Muscle layer of colon (tissue), 2 donors: Measurements from ENCODE around the gene KIAA2012.
A peak's percentile ranks its signal among the peaks of the same experiment; 100 is the strongest.

Experiments
- H3K27ac ChIP-seq: one replicate; pipeline ENCODE4 v1.7.0; 2013; ENCODE audit warnings: low read depth, mild to moderate bottlenecking, low read length, moderate library complexity
- H3K27me3 ChIP-seq, 2 donors: one replicate each; pipeline ENCODE4 v1.7.0; 2013; ENCODE audit warnings: low read length in 2 of 2, mild to moderate bottlenecking in 2 of 2; ENCODE audit not compliant: insufficient read depth in 2 of 2, control insufficient read depth in 1 of 2
- H3K36me3 ChIP-seq: one replicate; pipeline ENCODE4 v1.7.0; 2013; ENCODE audit warnings: mild to moderate bottlenecking, low read length; ENCODE audit not compliant: insufficient read depth
- H3K4me1 ChIP-seq: one replicate; pipeline ENCODE4 v1.7.0; 2013; ENCODE audit warnings: mild to moderate bottlenecking, low read length; ENCODE audit not compliant: insufficient read depth
- H3K4me3 ChIP-seq, 2 donors: one replicate each; pipeline ENCODE4 v1.7.0; 2013; ENCODE audit warnings: low read length in 2 of 2, low read depth in 1 of 2, mild to moderate bottlenecking in 1 of 2, moderate library complexity in 1 of 2
- H3K9ac ChIP-seq: one replicate; pipeline ENCODE4 v1.7.0; 2013; ENCODE audit warnings: low read length
- H3K9me3 ChIP-seq: one replicate; pipeline ENCODE4 v1.7.0; 2013; ENCODE audit warnings: mild to moderate bottlenecking, low read length
- donor health status: abdominal sarcoma.
- donor health status: Adenocarcinoma of cecum.

KIAA2012 gene

DNA sequence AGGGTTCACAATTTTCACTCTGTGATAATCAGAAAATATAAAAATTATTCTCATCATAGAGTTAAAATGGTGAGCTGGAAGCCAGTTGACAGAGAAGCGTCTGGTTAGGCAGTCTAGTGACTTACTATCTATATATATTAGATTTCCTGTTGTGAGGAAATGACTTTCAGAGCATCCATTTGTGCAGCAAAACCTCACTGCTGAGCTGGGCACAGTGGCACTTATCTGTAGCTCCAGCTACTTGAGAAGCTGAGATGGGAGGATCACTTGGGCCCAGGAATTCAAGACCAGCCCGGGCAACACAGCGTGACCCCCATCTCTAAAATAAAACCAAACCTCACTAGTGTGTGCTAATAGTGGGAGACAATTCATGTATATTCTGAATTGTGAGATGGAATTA is 7.2 kb upstream of the KIAA2012 start:
- H3K4me1 ChIP-seq = peaks cover 12% of the 10 kb centered on the region
- no peaks in the 10 kb centered on the region for H3K27me3 ChIP-seq
- no peaks in the 10 kb centered on the region for H3K36me3 ChIP-seq
- no peaks in the 10 kb centered on the region for H3K9me3 ChIP-seq
- no peak overlapping the region for H3K4me3 ChIP-seq
- no peak overlapping the region for H3K9ac ChIP-seq
- no peak overlapping the region for H3K27ac ChIP-seq

DNA sequence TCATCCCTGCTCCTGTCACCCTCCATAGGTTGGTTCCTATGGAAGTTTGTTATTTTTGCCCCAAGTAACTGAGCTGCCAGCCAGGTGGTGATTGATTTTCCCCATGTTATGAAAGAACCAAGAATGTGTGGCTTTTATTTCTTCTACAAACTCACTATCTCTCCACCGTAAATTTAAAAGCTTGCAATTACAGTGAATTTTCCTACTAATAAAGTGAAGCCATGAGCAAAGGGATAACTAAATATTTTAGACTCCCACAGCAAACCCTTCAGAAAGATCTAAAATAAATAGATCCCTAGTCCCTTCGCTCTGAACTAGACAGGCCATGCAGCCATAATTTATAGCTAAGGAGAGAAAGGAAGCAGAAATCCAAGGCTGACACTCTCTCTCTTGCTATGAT is 6.2 kb upstream of the KIAA2012 start:
- H3K9me3 ChIP-seq = no peaks in the 10 kb centered on the region
- H3K27ac ChIP-seq = no peak overlapping the region
- no peak overlapping the region for H3K4me3 ChIP-seq
- H3K4me1 ChIP-seq = peaks cover 12% of the 10 kb centered on the region
- H3K9ac ChIP-seq = no peak overlapping the region
- H3K36me3 ChIP-seq = no peaks in the 10 kb centered on the region
- no peaks in the 10 kb centered on the region for H3K27me3 ChIP-seq

GRCh38 chr2:202067589-202067988 is 5.5 kb upstream of the KIAA2012 start:
- Histone ChIP-seq H3K9me3 (no peaks in the 10 kb centered on the region), H3K4me1 (peaks cover 12% of the 10 kb centered on the region), H3K27ac (no peak overlapping the region), H3K27me3 (no peaks in the 10 kb centered on the region), H3K9ac (no peak overlapping the region), H3K4me3 (no peak overlapping the region), H3K36me3 (no peaks in the 10 kb centered on the region)

DNA sequence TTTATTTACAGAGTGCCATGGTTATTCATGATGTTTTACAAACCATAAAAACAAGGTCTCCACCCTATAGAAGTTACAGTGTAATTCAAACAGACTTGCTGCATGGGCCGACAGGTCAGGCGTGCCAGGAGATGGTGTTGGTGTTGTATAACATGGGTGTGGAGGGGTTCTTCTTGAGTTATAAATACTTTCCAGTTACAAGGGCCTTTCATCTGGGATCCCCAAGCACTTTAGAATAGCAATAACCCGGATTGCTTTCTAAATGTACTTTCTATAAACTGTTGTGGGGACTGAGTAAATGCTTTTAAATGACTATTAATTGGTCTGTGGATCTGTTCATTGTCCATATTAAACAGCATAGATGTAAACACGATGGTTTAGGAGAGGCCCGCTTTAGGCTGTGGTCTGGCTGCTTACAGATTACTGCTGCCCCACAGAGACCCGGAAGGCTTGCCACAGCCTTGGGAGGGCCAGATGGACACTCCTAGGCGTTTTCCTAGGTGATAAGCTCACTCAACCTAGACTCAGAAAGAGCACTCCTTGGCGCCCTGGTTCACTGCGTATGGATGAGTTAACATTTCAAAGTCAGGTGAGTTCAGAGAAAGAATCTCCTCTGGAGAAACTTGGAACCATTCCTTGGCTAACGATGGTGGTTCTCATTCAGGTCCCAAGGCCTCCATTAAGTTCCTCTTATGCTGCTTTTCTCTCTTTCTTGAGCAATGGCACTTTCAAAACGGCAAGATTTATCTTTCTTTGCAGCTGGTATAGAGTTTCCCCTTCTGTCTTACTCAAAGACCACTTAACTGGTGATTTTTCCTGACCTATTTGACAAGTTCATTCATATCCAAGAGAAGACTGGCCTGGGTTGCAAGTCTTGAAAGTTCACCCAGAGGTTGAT is 3.6 kb upstream of the KIAA2012 start:
- H3K9me3 ChIP-seq = no peaks in the 10 kb centered on the region
- no peak overlapping the region for H3K27ac ChIP-seq
- H3K36me3 ChIP-seq = no peaks in the 10 kb centered on the region
- H3K9ac ChIP-seq = no peak overlapping the region
- no peak overlapping the region for H3K4me3 ChIP-seq
- H3K4me1 ChIP-seq = peaks cover 7% of the 10 kb centered on the region
- H3K27me3 ChIP-seq = no peaks in the 10 kb centered on the region

DNA sequence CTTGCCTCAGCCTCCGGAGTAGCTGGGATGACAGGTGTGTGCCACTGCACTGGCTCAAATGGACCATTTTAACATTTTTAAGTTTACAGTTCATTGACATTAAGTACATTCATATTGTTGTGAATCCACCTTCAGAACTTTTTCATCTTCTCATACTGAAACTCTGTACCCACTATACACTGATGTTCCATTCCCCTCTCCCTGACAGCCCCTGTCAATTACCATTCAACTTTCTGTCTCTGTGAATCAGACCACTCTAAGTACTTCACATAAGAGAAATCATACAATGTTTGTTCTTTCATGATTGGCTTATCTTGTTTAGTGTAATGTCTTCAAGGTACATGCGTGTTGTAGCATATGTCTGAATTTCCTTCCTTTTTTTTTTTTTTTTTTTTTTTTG is 1.9 kb upstream of the KIAA2012 start:
- Histone ChIP-seq H3K36me3 (no peaks in the 10 kb centered on the region), H3K9me3 (no peaks in the 10 kb centered on the region), H3K4me3 (no peak overlapping the region), H3K9ac (no peak overlapping the region), H3K27me3 (no peaks in the 10 kb centered on the region), H3K4me1 (no peaks in the 10 kb centered on the region), H3K27ac (no peak overlapping the region)

- H3K9ac ChIP-seq = no peak overlapping the region
- H3K4me3 ChIP-seq = no peak overlapping the region
- H3K27ac ChIP-seq = no peak overlapping the region
- H3K36me3 ChIP-seq = no peaks in the 10 kb centered on the region
- H3K27me3 ChIP-seq = no peaks in the 10 kb centered on the region
- H3K9me3 ChIP-seq = no peaks in the 10 kb centered on the region
- H3K4me1 ChIP-seq = no peaks in the 10 kb centered on the region
Measured at GRCh38 chr2:202072226-202072625, 829 bp upstream of the KIAA2012 start.

DNA sequence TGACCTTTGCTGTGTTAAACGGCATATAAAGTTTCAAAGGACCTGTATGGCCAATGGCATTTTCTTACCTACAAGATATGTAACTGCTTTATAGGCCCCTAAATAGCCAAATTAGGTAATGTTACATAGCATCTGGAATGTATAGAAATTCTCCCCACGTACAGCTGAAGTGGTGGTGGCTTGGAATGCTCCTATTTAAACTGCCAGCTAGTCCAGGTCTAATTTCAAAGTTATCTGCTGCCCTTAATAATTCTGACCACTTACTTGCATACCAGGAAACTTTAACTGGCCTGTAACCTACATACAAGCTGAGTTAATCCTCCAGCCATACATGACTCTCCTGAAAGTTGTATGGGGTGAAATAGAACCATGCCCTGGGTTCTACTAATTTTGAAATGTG is 1.3 kb downstream of the KIAA2012 start:
- H3K4me3 ChIP-seq = no peak overlapping the region
- no peaks in the 10 kb centered on the region for H3K36me3 ChIP-seq
- H3K4me1 ChIP-seq = no peaks in the 10 kb centered on the region
- no peaks in the 10 kb centered on the region for H3K9me3 ChIP-seq
- H3K27me3 ChIP-seq = no peaks in the 10 kb centered on the region
- no peak overlapping the region for H3K27ac ChIP-seq
- H3K9ac ChIP-seq = no peak overlapping the region

- no peaks in the 10 kb centered on the region for H3K36me3 ChIP-seq
- peaks cover 4% of the 10 kb centered on the region for H3K4me1 ChIP-seq
- no peak overlapping the region for H3K9ac ChIP-seq
- no peaks in the 10 kb centered on the region for H3K9me3 ChIP-seq
- H3K27ac ChIP-seq = no peak overlapping the region
- no peak overlapping the region for H3K4me3 ChIP-seq
- H3K27me3 ChIP-seq = no peaks in the 10 kb centered on the region
Measured at GRCh38 chr2:202079310-202079709, 6.3 kb downstream of the KIAA2012 start.

GRCh38 chr2:202084265-202084664 is 11.2 kb downstream of the KIAA2012 start:
- no peaks in the 10 kb centered on the region for H3K9me3 ChIP-seq
- H3K36me3 ChIP-seq = no peaks in the 10 kb centered on the region
- no peak overlapping the region for H3K4me3 ChIP-seq
- H3K27ac ChIP-seq = no peak overlapping the region
- peaks cover 16% of the 10 kb centered on the region for H3K4me1 ChIP-seq
- H3K9ac ChIP-seq = no peak overlapping the region
- H3K27me3 ChIP-seq = no peaks in the 10 kb centered on the region

- Histone ChIP-seq H3K9ac (no peak overlapping the region), H3K9me3 (no peaks in the 10 kb centered on the region), H3K27me3 (no peaks in the 10 kb centered on the region), H3K27ac (no peak overlapping the region), H3K4me3 (no peak overlapping the region), H3K36me3 (no peaks in the 10 kb centered on the region), H3K4me1 (peaks cover 43% of the 10 kb centered on the region)
Measured at GRCh38 chr2:202088777-202089176, 15.7 kb downstream of the KIAA2012 start.

GRCh38 chr2:202090530-202090929 is 17.5 kb downstream of the KIAA2012 start:
- H3K4me3 ChIP-seq = peak overlapping the region in 1 of 2 donors; percentile 25
- H3K27me3 ChIP-seq = no peaks in the 10 kb centered on the region
- H3K36me3 ChIP-seq = no peaks in the 10 kb centered on the region
- no peak overlapping the region for H3K9ac ChIP-seq
- H3K27ac ChIP-seq = peak overlapping the region; percentile 56
- no peaks in the 10 kb centered on the region for H3K9me3 ChIP-seq
- H3K4me1 ChIP-seq = peaks cover 33% of the 10 kb centered on the region

DNA sequence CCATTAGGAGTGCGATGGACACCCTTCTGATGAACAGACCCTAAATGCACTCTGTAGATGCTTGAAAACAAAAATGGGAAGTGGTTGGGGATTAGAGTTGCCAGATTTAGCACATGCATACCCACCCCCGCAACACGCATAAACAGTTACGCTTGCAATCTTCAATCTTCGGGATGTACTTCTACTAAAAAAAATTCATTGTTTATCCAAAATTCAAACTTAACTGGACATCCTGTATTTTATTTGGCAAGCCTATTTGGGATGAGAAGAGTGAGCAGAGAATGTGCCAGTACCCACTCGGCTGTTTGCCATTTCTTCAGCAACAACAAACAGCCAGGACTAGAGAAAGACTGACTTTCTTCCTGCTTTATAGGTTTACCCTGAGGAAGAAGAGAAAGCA is 18.4 kb downstream of the KIAA2012 start:
- H3K27ac ChIP-seq = peak overlapping the region; percentile 56
- H3K4me3 ChIP-seq = peak overlapping the region in 1 of 2 donors; percentile 25
- H3K4me1 ChIP-seq = peaks cover 33% of the 10 kb centered on the region
- H3K36me3 ChIP-seq = no peaks in the 10 kb centered on the region
- H3K27me3 ChIP-seq = no peaks in the 10 kb centered on the region
- H3K9ac ChIP-seq = no peak overlapping the region
- H3K9me3 ChIP-seq = no peaks in the 10 kb centered on the region
